Dedifferentiated amniotic fluid mesenchymal stem cell (primary cell): Measurements from ENCODE around the gene ARVCF.

Source experiments
- DNase-seq: peaks from one replicate; pipeline ENCODE4 v3.0.0-alpha.2; 2016; ENCODE audit errors: extremely low spot score

Gene ARVCF

GRCh38 chr22:20016734-20017621 lies at the start of gene ARVCF:
TSS of gene ARVCF (minus strand) at chr22:20016823. CDS start at chr22:19990794, 26,029 bp downstream.
- DNase-seq: peak; percentile 83

GRCh38 chr22:20065896-20066616 lies 49.4 kb upstream of the ARVCF start:
- DNase-seq: no peak

DNA sequence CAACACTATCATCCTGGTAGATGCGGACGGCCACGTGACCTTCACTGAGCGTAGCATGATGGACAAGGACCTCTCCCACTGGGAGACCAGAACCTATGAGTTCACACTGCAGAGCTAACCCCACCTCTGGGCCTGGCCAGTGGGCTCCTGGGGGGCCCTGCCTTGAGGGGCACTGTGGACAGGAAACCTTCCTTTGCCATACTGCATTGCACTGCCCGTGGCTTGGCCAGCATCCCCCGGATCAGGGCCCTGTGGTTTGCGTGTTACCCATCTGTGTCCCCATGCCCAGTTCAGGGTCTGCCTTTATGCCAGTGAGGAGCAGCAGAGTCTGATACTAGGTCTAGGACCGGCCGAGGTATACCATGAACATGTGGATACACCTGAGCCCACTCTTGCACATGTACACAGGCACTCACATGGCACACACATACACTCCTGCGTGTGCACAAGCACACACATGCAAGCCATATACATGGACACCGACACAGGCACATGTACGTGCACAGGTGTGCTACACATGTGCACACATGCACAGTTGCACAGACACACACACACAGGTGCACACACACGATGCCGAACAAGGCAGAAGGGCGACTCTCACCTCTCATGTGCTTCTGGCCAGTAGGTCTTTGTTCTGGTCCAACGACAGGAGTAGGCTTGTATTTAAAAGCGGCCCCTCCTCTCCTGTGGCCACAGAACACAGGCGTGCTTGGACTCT lies 48.1 kb upstream of the ARVCF start:
- DNase-seq: no peak

GRCh38 chr22:20064140-20064480 lies 47.5 kb upstream of the ARVCF start:
- DNase-seq: no peak

DNA sequence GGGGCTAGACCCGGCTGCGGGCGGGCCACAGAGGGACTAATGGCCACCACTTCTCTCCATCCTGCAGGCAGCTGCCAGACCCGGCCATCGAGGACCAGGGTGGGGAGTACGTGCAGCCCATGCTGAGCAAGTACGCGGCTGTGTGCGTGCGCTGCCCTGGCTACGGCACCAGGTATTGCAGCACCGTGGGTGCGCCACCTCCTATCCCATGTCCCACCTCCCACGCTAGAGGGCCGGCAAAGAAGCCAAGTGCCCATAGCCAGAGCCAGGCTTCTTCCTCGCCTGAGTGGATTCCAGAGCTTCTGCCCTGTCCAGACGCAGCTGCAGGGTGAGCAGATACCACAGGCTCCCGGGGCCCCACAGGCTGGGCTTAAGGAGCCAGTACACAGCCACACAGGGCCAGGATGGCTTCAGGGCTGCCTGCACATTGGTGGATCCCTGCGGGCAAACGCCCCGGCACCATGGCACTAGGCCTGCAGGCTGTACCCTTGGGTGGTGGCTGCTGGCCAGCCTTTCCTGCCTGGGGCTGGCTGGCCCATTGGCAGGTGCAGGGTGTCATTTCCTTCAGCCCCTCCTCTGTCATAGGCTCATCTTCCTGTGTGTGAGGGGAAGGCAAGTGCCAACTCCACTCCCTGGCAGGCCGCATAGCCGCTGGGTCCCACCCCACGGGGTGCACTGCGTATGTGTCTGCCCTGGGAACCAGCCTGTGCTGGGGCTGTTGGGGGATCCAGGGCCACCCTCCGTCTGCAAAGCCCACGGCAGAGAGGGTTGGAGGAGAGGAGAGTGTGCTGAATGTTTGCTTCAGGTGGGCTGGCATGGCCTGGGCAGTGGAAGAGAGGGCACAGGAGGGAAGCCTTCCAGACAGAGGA lies 46.9 kb upstream of the ARVCF start:
- DNase-seq: no peak

DNA sequence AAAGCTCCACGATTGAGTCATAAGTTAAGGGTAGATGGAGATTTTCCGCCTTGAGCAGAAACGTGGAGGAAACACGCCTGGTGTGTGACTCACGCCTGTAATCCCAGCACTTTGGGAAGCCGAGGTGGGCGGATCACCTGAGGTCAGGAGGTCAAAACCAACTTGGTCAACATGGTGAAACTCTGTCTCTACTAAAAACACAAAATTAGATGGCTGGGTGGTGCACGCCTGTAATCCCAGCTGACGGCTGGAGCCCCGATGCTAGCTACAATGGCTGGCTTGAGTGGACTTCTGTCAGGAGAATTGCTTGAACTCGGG lies 46.1 kb upstream of the ARVCF start:
- no peak for DNase-seq

DNA sequence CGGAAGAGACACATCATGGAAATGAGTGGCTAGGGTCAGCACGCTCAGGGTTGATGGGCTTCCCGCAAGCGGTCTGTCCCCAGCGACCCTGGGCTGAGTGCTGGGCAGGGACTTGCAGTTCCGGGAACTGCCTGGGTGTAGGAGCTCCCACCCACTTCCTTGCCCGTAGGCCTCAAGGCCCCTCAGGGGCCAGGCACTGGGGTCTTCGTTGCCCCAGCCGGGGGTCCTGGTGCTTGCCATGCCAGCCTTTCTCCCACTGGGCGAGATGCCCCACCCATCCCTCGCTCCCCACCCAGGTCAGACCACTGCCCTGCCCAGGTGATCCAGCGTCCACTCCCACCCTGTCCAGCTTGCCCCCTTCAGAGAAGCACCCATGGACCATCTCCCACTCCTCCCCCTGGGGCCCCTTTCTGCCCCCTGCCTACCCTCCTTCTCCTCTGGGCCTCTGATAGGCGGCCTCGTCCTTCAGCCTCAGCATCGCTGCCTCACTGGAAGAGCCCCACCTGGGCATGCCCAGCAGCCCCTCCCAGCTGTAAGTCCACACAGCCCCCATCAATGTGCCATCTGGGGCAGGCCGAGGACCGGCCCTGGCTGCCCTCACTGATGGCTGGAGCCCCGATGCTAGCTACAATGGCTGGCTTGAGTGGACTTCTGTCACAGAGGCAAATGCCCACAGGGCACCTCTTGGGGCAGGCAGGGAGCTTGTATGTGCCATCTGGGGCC lies 45.6 kb upstream of the ARVCF start:
- no peak for DNase-seq

GRCh38 chr22:20061481-20061861 lies 44.8 kb upstream of the ARVCF start:
- DNase-seq: no peak

GRCh38 chr22:20060700-20061480 lies 44.3 kb upstream of the ARVCF start:
- DNase-seq: no peak

DNA sequence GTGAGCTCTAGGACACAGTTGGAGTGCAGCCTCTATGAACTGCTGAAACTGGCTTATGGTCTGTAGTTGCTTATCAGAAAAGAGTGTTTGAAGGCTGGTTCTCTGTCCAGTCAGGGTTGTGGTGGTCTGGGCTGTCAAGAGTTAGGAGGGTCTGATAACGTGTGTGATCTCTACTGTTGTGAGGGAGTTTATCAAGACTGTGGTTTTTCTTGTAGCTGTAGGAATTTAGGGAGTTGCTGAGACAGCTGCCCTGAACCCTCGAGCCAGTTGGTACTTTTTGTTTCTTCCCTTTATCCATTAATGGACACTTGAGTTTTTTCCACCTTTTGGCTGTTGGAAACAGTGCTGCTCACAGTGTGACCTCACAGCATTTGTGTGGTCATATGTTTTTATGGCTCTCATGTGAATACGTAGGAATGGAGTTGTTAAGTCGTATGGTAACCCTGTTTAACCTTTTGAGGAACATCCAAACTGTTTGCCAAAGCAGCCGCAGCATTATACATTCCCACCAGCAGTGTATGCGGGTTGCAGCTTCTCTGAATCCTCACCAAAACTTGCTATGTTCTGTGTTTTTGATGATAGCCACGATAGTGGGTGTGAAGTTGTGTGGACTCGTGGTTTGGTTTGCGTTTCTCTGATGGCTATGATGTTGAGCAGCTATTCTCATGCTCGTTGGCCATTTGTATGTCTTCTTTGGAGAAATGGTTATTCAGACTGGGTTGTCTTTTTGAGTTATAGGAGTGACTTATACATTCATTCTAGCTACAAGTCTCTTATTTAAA lies 42.6 kb upstream of the ARVCF start:
- DNase-seq: no peak

DNA sequence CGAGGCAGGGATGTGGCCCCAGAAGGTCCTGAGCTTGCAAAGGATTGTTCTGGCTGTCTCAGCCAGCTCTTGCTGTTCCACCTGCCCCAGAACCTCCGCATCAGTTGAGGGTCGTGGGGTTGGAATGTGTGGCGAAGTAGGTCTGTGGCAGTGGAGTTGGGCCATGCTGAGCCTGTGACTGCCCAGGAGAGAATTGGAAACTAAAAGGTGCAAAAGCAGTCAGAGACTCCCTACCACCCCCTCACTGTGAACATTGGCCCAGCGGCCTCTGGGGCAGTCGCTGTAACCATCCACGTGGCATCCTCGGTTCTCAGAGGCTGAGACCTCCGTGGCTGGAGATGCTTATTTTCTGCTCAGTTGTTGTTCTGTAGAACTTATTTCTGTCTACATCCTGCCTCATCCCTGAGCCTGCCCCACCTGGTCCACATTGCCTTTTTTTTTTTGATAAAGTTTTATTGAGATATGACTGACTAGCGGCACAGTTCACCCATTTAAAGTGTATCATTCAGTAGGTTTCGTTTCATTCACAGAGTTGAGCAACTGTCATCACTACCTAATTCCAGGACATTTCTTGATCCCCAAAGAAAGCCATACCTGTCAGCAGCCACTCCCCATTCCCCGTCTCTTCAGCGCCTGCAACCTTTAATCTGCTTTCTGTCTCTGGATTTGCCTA lies 41.1 kb upstream of the ARVCF start:
- no peak for DNase-seq

GRCh38 chr22:20056696-20057386 lies 40.2 kb upstream of the ARVCF start:
- no peak for DNase-seq

DNA sequence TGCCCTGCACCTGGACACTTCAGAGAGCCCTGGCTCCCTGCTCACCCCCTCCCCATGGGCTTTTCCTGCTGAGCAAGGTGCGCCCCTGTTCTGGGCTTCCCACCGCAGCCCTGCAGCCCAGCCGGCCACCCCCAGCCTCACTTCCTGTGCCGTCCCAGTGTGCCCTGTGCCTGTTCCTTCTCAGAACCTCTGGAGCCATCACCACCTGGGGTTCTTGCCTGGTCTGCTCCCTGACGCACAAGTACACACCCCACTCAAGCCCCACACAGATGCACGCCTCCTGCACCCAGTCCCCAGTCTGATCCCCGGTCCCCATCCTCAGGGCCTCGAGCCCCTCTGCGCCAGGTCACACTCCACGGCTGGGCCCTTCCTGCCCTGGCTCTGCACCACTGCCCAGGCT lies 39.5 kb upstream of the ARVCF start:
- no peak for DNase-seq

GRCh38 chr22:20055654-20056053 lies 39.0 kb upstream of the ARVCF start:
- no peak for DNase-seq

GRCh38 chr22:20055144-20055543 lies 38.5 kb upstream of the ARVCF start:
- DNase-seq: no peak

- DNase-seq: no peak
Observed at GRCh38 chr22:20054485-20054884, 37.9 kb upstream of the ARVCF start.

GRCh38 chr22:20054034-20054427 lies 37.4 kb upstream of the ARVCF start:
- DNase-seq: no peak

DNA sequence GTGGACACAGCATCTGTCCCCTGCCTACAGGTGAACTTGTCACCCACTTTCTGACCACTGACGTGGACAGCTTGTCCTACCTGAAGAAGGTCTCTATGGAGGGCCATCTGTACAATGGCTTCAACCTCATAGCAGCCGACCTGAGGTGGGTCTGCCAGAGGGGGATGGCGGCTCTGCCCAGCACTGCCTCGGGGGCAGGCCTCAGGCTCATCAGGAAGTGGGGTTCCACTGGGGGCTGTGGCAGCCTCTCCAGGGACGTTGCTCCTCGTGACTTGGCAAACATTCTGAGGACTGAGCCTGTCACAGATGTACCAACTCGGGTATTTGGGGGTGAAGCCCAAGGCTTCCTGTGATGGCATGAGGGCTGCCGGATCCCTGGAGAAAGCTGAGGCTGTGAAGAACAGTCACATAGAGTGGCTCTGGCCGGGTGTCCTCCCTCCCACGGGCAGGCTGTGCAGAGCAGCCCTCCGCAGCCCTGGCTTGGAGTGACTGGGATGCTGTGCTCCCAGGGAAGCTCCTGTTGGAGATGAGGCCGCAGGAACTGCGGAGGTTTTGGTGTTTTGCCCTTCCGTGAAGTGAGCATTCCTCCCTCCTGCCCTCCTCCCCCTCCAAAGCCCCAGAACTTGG lies 36.9 kb upstream of the ARVCF start:
- no peak for DNase-seq
